Endothelial cell of umbilical vein (primary cell): ENCODE data around the gene DNAI2. TPM values are rescaled to one million over a fixed set of nuclear protein-coding genes. Genes with fewer than 3 reads are reported as not detected.

Experiments
- BruUV-seq: library from RNA; stranded (reverse); fragments of 400-500 nt; replicated peaks from 2 replicates; lab custom pipeline; 2021; lab: Mats Ljungman, UMichigan
- CTCF ChIA-PET: fragments of 300-600, 350-600 bp; sonication (Branson Sonifier 250); formaldehyde crosslinking; loops from one replicate; lab custom pipeline; 2021; ENCODE audit warnings: antibody characterized with exemption, inconsistent platforms; lab: Charles Lee
- POLR2A ChIA-PET: fragments of 300-600, 350-600 bp; sonication (Branson Sonifier 250); formaldehyde crosslinking; loops from one replicate; lab custom pipeline; 2021; ENCODE audit warnings: antibody characterized with exemption, inconsistent platforms; lab: Charles Lee
- DNase-seq: peaks from one replicate; pipeline ENCODE4 v3.0.0-alpha.2; 2011; ENCODE audit warnings: low read depth, low spot score
- FAIRE-seq: peaks from 2 replicates; lab custom pipeline; 2011; peaks lifted over from hg19 to GRCh38; lab: Jason Lieb, UNC
- H2AFZ ChIP-seq: 2 replicates; pipeline ENCODE4 v1.6.0; 2012; ENCODE audit warnings: low read depth, low read length, control low read depth, inconsistent platforms
- H3K27ac ChIP-seq: 2 replicates; pipeline ENCODE4 v1.5.1; 2011; ENCODE audit warnings: low read depth, mild to moderate bottlenecking, control low read depth, low read length, moderate library complexity; ENCODE audit not compliant: insufficient read depth
- H3K27me3 ChIP-seq, 2 experiments: 2 replicates each; pipeline versions ENCODE4 v1.6.0 to v1.6.1; 2011; ENCODE audit warnings: low read length in 2 of 2, mixed read lengths in 1 of 2; ENCODE audit not compliant: control insufficient read depth in 2 of 2, insufficient read depth in 2 of 2
- H3K36me3 ChIP-seq, 2 experiments: 2 replicates in 1 of 2; 3 replicates in 1 of 2; pipeline ENCODE4 v1.5.1; 2011; ENCODE audit warnings: low read length in 2 of 2, mild to moderate bottlenecking in 1 of 2, moderate library complexity in 1 of 2; ENCODE audit not compliant: control insufficient read depth in 2 of 2, insufficient read depth in 2 of 2; ENCODE audit errors: extremely low read depth in 1 of 2
- H3K4me1 ChIP-seq: 3 replicates; pipeline ENCODE4 v1.5.1; 2011; ENCODE audit warnings: mild to moderate bottlenecking, low read length; ENCODE audit not compliant: control insufficient read depth, insufficient read depth; ENCODE audit errors: extremely low read depth
- H3K4me2 ChIP-seq: 2 replicates; pipeline ENCODE4 v1.6.1; 2011; ENCODE audit warnings: low read length, control low read depth, mixed read lengths; ENCODE audit not compliant: insufficient read depth
- H3K4me3 ChIP-seq, 3 experiments: fragments of 200-600 bp in 1 of 3; sonication (generic), shearing (Covaris generic) in 1 of 3; replicated peaks in 1 of 3; 2 replicates each; pipeline ENCODE4 v1.5.1; 2011 to 2016; ENCODE audit warnings: control low read depth in 3 of 3, low read length in 3 of 3, mild to moderate bottlenecking in 2 of 3, inconsistent platforms in 1 of 3, low read depth in 1 of 3, moderate library complexity in 1 of 3; ENCODE audit not compliant: insufficient read depth in 1 of 3
- H3K79me2 ChIP-seq: 2 replicates; pipeline ENCODE4 v1.6.0; 2012; ENCODE audit warnings: low read length, inconsistent platforms; ENCODE audit not compliant: control insufficient read depth, insufficient read depth
- H3K9ac ChIP-seq: replicated peaks from 2 replicates; pipeline ENCODE3; 2011; ENCODE audit warnings: low read length, control low read depth; ENCODE audit not compliant: insufficient read depth; ENCODE audit errors: extremely low read depth
- H3K9me1 ChIP-seq: replicated peaks from 3 replicates; pipeline ENCODE4 v1.6.0; 2011; ENCODE audit warnings: mild to moderate bottlenecking, low read length; ENCODE audit not compliant: control insufficient read depth, insufficient read depth; ENCODE audit errors: extremely low read depth
- H3K9me3 ChIP-seq: replicated peaks from 2 replicates; pipeline ENCODE4 v1.5.1; 2012; ENCODE audit warnings: low read length, inconsistent platforms; ENCODE audit not compliant: control insufficient read depth, insufficient read depth
- H4K20me1 ChIP-seq: replicated peaks from 2 replicates; pipeline ENCODE3; 2011; ENCODE audit warnings: mild to moderate bottlenecking, low read length; ENCODE audit not compliant: control insufficient read depth, insufficient read depth; ENCODE audit errors: extremely low read depth
- EZH2 ChIP-seq: IDR thresholded peaks from 2 replicates; pipeline ENCODE4 v1.6.1; 2012; ENCODE audit warnings: borderline replicate concordance, low read depth, mild to moderate bottlenecking, moderate library complexity, low read length, inconsistent platforms; ENCODE audit not compliant: severe bottlenecking
- FOS ChIP-seq: IDR thresholded peaks from 2 replicates; pipeline ENCODE4 v1.6.1; 2011; ENCODE audit warnings: mild to moderate bottlenecking, low read length, moderate library complexity, borderline replicate concordance; ENCODE audit not compliant: insufficient read depth
- GATA2 ChIP-seq: IDR thresholded peaks from 2 replicates; pipeline ENCODE4 v1.7.0; 2011; ENCODE audit warnings: low read depth, mild to moderate bottlenecking, moderate library complexity, mixed read lengths, low read length; ENCODE audit not compliant: insufficient read length, insufficient read depth
- JUN ChIP-seq: IDR thresholded peaks from 2 replicates; pipeline ENCODE4 v1.6.1; 2011; ENCODE audit warnings: borderline replicate concordance, low read depth; ENCODE audit not compliant: insufficient read length, insufficient read depth
- MAX ChIP-seq: IDR thresholded peaks from 2 replicates; pipeline ENCODE4 v1.6.1; 2011; ENCODE audit not compliant: insufficient read depth, insufficient read length
- MYC ChIP-seq: IDR thresholded peaks from one replicate; pipeline ENCODE4 v1.6.1; 2011; ENCODE audit warnings: mild to moderate bottlenecking, low read depth, low read length
- POLR2A ChIP-seq: IDR thresholded peaks from 2 replicates; pipeline ENCODE4 v1.6.1; 2012; ENCODE audit warnings: low read depth, mild to moderate bottlenecking, control low read depth, low read length
- POLR2AphosphoS5 ChIP-seq: IDR thresholded peaks from 2 replicates; pipeline ENCODE4 v1.6.1; 2012; ENCODE audit warnings: low read depth, mild to moderate bottlenecking, control low read depth, low read length, moderate library complexity; ENCODE audit not compliant: insufficient read depth
- dilution Hi-C: fragments of 300-500 bp; cut with MboI; formaldehyde crosslinking; loops from one replicate; pipeline ENCODE4 v1.15.0; 2019; ENCODE audit warnings: low sequenced_read_pairs; ENCODE audit not compliant: extremely low pct_ligation_motif_present
- intact Hi-C: fragments of 100-400 bp; cut with micrococcal nuclease; formaldehyde crosslinking; loops from one replicate; pipeline ENCODE4 v1.10.0; 2022
- polyA plus RNA-seq, 4 experiments: library from polyadenylated mRNA; depleted of rRNA in 3 of 4; stranded (reverse) in 3 of 4; unstranded in 1 of 4; fragments of >200 nt; gene quantifications; 2 replicates each; pipeline versions ENCODE4 v1.2.1 to v1.2.3, GENCODE V29; 2011 to 2012; ENCODE audit warnings: missing spikeins in 1 of 4
- total RNA-seq: library from RNA; stranded (reverse); gene quantifications from 2 replicates; pipeline ENCODE4 v1.2.3, GENCODE V29; 2021
- TF ChIP-seq, protein P1 (sequence below), 2 donors: IDR thresholded peaks; 1 replicate in 1 of 2; 2 replicates in 1 of 2; pipeline ENCODE4 v1.5.1; 2011; ENCODE audit warnings: low read length in 2 of 2, mild to moderate bottlenecking in 2 of 2, moderate library complexity in 2 of 2, control low read depth in 1 of 2, inconsistent platforms in 1 of 2, low read depth in 1 of 2; ENCODE audit not compliant: insufficient read depth in 1 of 2; ENCODE audit errors: extremely low read depth in 1 of 2

DNAI2 gene
- total and polyA plus RNA-seq, 2 donors (not counting 3 experiments of a cell fraction or from before 2014, with no cell fraction given): not detected

DNA sequence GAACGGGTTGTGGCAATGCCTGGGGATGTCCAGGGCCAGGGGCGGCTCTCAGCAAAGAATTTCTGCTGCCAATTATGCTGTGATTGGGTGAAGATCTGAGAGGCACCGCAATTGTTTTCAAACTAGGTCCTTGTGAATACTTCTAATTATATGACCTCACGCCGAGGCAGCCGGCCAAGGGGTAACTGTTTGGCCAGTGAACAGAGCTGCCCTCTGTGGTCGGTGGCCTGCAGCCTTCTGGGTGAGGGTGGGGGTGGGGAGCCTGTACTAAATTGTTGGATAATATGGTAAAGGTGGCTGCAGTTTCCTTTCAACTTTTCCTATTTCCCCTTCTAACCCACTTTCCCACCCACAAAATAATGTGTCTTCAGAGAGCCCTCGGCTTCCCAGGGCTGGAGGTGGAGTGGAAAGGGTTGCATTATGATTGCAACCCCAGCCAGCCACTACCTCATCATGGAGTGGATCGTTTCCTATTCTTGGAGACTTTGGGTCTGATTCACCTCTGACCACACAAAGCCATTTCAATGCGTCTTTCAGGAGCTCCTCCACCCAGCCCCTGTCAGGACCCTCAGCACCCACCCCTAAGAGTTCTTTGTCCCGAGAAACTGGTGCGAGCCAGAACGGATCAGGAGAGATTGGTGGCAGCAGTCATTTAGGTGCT, 2.0 kb upstream of the DNAI2 start:
- no peak for FAIRE-seq
- Histone ChIP-seq H3K9me1 (no peaks in the 10 kb centered on the region), H3K27ac (no peak overlapping the region), H3K9me3 (no peaks in the 10 kb centered on the region), H3K4me1 (no peaks in the 10 kb centered on the region), H2AFZ (no peak overlapping the region), H3K9ac (no peak overlapping the region), H4K20me1 (no peaks in the 10 kb centered on the region), H3K79me2 (no peaks in the 10 kb centered on the region), H3K27me3 (no peaks in the 10 kb centered on the region), H3K4me2 (no peak overlapping the region), H3K4me3 (no peak overlapping the region), H3K36me3 (no peaks in the 10 kb centered on the region)
- no peak for DNase-seq
- no peak for TF ChIP-seq MAX
- no peak for TF ChIP-seq MYC
- ChIA-PET POLR2A (no interaction called here), CTCF (no interaction called here)
- intact Hi-C loops (no loop called here), dilution Hi-C loops (no loop called here)
- BruUV-seq: no TSS peak

- DNase-seq: no peak
- Histone ChIP-seq H3K27me3 (no peaks in the 10 kb centered on the region), H3K4me2 (no peak overlapping the region), H4K20me1 (no peaks in the 10 kb centered on the region), H3K9me1 (no peaks in the 10 kb centered on the region), H3K79me2 (no peaks in the 10 kb centered on the region), H3K36me3 (no peaks in the 10 kb centered on the region), H3K9me3 (no peaks in the 10 kb centered on the region), H3K4me3 (no peak overlapping the region), H3K4me1 (no peaks in the 10 kb centered on the region), H3K27ac (no peak overlapping the region), H3K9ac (no peak overlapping the region), H2AFZ (no peak overlapping the region)
- CTCF ChIA-PET: no interaction called here
- no TSS peak for BruUV-seq
- TF ChIP-seq MYC (no peak), EZH2 (no peak), GATA2 (no peak), POLR2A (no peak), POLR2AphosphoS5 (no peak), FOS (no peak), JUN (no peak), MAX (no peak)
- TF ChIP-seq, protein P1, sequence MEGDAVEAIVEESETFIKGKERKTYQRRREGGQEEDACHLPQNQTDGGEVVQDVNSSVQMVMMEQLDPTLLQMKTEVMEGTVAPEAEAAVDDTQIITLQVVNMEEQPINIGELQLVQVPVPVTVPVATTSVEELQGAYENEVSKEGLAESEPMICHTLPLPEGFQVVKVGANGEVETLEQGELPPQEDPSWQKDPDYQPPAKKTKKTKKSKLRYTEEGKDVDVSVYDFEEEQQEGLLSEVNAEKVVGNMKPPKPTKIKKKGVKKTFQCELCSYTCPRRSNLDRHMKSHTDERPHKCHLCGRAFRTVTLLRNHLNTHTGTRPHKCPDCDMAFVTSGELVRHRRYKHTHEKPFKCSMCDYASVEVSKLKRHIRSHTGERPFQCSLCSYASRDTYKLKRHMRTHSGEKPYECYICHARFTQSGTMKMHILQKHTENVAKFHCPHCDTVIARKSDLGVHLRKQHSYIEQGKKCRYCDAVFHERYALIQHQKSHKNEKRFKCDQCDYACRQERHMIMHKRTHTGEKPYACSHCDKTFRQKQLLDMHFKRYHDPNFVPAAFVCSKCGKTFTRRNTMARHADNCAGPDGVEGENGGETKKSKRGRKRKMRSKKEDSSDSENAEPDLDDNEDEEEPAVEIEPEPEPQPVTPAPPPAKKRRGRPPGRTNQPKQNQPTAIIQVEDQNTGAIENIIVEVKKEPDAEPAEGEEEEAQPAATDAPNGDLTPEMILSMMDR (IDR thresholded peaks at IDR 0.05; ENCODE audit: extremely low read depth in 1 of 2, insufficient read depth in 1 of 2, low read depth in 1 of 2, low read length in 2 of 2): no peak
- POLR2A ChIA-PET: no interaction called here
- dilution Hi-C loops: no loop called here
- FAIRE-seq: no peak
- intact Hi-C loops: no loop called here
Observed at GRCh38 chr17:74272731-74273201, 1.3 kb upstream of the DNAI2 start.
